ENCODE data around the gene BTRC. TPM values are rescaled to one million over a fixed set of nuclear protein-coding genes. Genes with fewer than 3 reads are reported as not detected.

Gene BTRC
- total and polyA plus RNA-seq, 2 donors (not counting 3 experiments of a cell fraction or from before 2014, with no cell fraction given): 11.6 to 18.5 TPM

DNA sequence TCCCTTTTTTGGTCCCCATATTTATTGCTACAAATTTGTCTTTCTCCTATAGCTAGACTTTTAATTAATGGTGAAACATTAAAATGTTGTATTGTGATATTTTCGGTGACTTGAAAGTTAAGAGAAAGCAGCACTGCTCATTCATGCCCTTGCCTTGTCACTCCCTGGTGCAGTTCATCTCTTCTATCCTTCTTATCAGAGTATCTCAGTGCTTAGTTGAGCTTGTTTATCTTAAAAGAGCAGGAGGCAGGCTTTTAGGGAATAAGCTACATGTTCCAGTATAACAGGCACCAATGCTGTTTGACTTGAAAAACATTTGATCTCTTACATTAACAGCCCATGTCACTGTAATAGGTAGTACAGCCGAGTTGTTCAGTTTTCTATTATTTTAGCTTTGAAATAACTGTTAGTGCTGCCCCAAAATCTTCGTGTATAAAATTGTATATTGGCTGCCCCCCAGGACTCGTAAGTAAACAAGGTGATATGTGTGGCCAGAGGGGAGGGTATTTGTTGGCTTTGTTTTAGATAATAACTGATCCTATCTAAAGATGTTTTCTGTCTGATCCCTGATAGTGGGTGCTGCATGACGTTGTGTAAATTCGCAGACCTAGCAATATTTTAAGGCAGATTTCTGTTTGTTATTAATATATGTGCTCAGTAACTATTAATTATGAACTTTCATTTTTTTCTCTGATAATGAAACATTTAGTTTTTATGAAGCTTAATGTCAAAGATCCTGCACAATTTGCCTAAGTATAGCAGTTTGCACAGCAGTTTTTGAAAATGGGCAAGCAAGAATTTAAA lies 96.5 kb downstream of the BTRC start:
- dilution Hi-C loops (cut with MboI; ENCODE audit: extremely low pct_ligation_motif_present, low sequenced_read_pairs) (no loop called here), intact Hi-C loops (cut with micrococcal nuclease) (no loop called here)
- H4K20me1 ChIP-seq (replicated peaks; ENCODE audit: control insufficient read depth, extremely low read depth, insufficient read depth, low read length): no peaks in the 10 kb centered on the region
- no peaks in the 10 kb centered on the region for H3K9me3 ChIP-seq (replicated peaks; ENCODE audit: control insufficient read depth, insufficient read depth, low read length)
- DNase-seq (ENCODE audit: low read depth, low spot score): no peak
- H2AFZ ChIP-seq (ENCODE audit: low read depth, low read length): no peak overlapping the region
- no peak for FAIRE-seq
- no peak for TF ChIP-seq POLR2A (IDR thresholded peaks at IDR 0.05; ENCODE audit: low read depth, low read length)
- TF ChIP-seq FOS (IDR thresholded peaks at IDR 0.05; ENCODE audit: borderline replicate concordance, insufficient read depth, low read length): no peak
- TF ChIP-seq, protein P1, sequence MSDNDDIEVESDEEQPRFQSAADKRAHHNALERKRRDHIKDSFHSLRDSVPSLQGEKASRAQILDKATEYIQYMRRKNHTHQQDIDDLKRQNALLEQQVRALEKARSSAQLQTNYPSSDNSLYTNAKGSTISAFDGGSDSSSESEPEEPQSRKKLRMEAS (IDR thresholded peaks at IDR 0.05; ENCODE audit: insufficient read depth, insufficient read length): no peak
- TF ChIP-seq, protein P2, sequence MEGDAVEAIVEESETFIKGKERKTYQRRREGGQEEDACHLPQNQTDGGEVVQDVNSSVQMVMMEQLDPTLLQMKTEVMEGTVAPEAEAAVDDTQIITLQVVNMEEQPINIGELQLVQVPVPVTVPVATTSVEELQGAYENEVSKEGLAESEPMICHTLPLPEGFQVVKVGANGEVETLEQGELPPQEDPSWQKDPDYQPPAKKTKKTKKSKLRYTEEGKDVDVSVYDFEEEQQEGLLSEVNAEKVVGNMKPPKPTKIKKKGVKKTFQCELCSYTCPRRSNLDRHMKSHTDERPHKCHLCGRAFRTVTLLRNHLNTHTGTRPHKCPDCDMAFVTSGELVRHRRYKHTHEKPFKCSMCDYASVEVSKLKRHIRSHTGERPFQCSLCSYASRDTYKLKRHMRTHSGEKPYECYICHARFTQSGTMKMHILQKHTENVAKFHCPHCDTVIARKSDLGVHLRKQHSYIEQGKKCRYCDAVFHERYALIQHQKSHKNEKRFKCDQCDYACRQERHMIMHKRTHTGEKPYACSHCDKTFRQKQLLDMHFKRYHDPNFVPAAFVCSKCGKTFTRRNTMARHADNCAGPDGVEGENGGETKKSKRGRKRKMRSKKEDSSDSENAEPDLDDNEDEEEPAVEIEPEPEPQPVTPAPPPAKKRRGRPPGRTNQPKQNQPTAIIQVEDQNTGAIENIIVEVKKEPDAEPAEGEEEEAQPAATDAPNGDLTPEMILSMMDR (IDR thresholded peaks at IDR 0.05; ENCODE audit: extremely low read depth in 1 of 2, insufficient read depth in 1 of 2, low read depth in 1 of 2, low read length in 2 of 2): no peak
- POLR2A ChIA-PET: no interaction called here
- no peak overlapping the region for H3K27ac ChIP-seq (ENCODE audit: insufficient read depth, low read depth, low read length)
- H3K9ac ChIP-seq (replicated peaks; ENCODE audit: extremely low read depth, insufficient read depth, low read length): no peak overlapping the region
- H3K9me1 ChIP-seq (replicated peaks; ENCODE audit: control insufficient read depth, extremely low read depth, insufficient read depth, low read length): no peaks in the 10 kb centered on the region
- no TSS peak for BruUV-seq (replicated peaks)
- CTCF ChIA-PET: interaction anchor here (0.6 to 9.6 kb wide), 5 partner anchors 9 to 158 kb away, joined by 3 to 93 read pairs (median 3); no protein-coding TSS in a partner anchor
- H3K36me3 ChIP-seq (ENCODE audit: control insufficient read depth in 2 of 2, extremely low read depth in 1 of 2, insufficient read depth in 2 of 2, low read length in 2 of 2): no peaks in the 10 kb centered on the region
- no peaks in the 10 kb centered on the region for H3K27me3 ChIP-seq (ENCODE audit: control insufficient read depth in 2 of 2, insufficient read depth in 2 of 2, low read length in 2 of 2)
- no peaks in the 10 kb centered on the region for H3K4me1 ChIP-seq (ENCODE audit: control insufficient read depth, extremely low read depth, insufficient read depth, low read length)
- H3K4me2 ChIP-seq (ENCODE audit: insufficient read depth, low read length): no peak overlapping the region
- H3K4me3 ChIP-seq (replicated peaks in 1 of 3; ENCODE audit: insufficient read depth in 1 of 3, low read depth in 1 of 3, low read length in 3 of 3): no peak overlapping the region
- H3K79me2 ChIP-seq (ENCODE audit: control insufficient read depth, insufficient read depth, low read length): no peaks in the 10 kb centered on the region

DNA sequence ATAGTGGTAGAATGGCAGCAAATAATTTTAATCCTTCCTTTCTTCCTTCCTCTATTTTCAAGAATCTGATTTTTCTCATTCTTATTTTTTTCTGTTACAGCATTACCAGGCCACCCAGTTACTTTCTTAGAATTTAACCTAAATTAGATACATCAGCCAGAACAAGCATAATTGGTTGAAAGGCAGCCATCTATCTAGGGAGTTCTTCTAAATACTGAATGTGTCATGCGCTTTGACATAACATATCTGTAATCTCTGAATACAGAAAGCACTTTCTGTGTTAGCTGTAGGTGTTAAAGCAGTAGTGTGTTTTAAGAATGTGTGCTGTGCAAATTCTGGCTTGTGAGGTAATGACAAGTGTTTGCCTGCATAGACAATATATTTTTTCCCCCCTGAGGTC lies 97.3 kb downstream of the BTRC start:
- Histone ChIP-seq H3K79me2 (ENCODE audit: control insufficient read depth, insufficient read depth, low read length) (no peaks in the 10 kb centered on the region), H3K36me3 (ENCODE audit: control insufficient read depth in 2 of 2, extremely low read depth in 1 of 2, insufficient read depth in 2 of 2, low read length in 2 of 2) (no peaks in the 10 kb centered on the region), H3K4me1 (ENCODE audit: control insufficient read depth, extremely low read depth, insufficient read depth, low read length) (no peaks in the 10 kb centered on the region), H3K9me3 (replicated peaks; ENCODE audit: control insufficient read depth, insufficient read depth, low read length) (no peaks in the 10 kb centered on the region), H3K27me3 (ENCODE audit: control insufficient read depth in 2 of 2, insufficient read depth in 2 of 2, low read length in 2 of 2) (no peaks in the 10 kb centered on the region), H3K9ac (replicated peaks; ENCODE audit: extremely low read depth, insufficient read depth, low read length) (no peak overlapping the region), H3K27ac (ENCODE audit: insufficient read depth, low read depth, low read length) (no peak overlapping the region), H3K4me3 (replicated peaks in 1 of 3; ENCODE audit: insufficient read depth in 1 of 3, low read depth in 1 of 3, low read length in 3 of 3) (no peak overlapping the region), H3K9me1 (replicated peaks; ENCODE audit: control insufficient read depth, extremely low read depth, insufficient read depth, low read length) (no peaks in the 10 kb centered on the region), H2AFZ (ENCODE audit: low read depth, low read length) (no peak overlapping the region), H3K4me2 (ENCODE audit: insufficient read depth, low read length) (no peak overlapping the region), H4K20me1 (replicated peaks; ENCODE audit: control insufficient read depth, extremely low read depth, insufficient read depth, low read length) (no peaks in the 10 kb centered on the region)
- no TSS peak for BruUV-seq (replicated peaks)
- intact Hi-C loops (cut with micrococcal nuclease): no loop called here
- ChIA-PET POLR2A (no interaction called here), CTCF (interaction anchor here (1.0 to 9.6 kb wide), 2 partner anchors 9 to 15 kb away, joined by 4 to 93 read pairs; no protein-coding TSS in a partner anchor)
- no peak for DNase-seq (ENCODE audit: low read depth, low spot score)
- dilution Hi-C loops (cut with MboI; ENCODE audit: extremely low pct_ligation_motif_present, low sequenced_read_pairs): no loop called here
- TF ChIP-seq FOS (IDR thresholded peaks at IDR 0.05; ENCODE audit: borderline replicate concordance, insufficient read depth, low read length) (no peak), EZH2 (IDR thresholded peaks at IDR 0.05; ENCODE audit: borderline replicate concordance, low read depth, low read length, severe bottlenecking) (no peak), JUN (IDR thresholded peaks at IDR 0.05; ENCODE audit: borderline replicate concordance, insufficient read depth, insufficient read length, low read depth) (no peak), MYC (IDR thresholded peaks at IDR 0.05; ENCODE audit: low read depth, low read length) (no peak)
- FAIRE-seq: no peak
